ENCODE results near the gene GMIP.

Gene GMIP

DNA sequence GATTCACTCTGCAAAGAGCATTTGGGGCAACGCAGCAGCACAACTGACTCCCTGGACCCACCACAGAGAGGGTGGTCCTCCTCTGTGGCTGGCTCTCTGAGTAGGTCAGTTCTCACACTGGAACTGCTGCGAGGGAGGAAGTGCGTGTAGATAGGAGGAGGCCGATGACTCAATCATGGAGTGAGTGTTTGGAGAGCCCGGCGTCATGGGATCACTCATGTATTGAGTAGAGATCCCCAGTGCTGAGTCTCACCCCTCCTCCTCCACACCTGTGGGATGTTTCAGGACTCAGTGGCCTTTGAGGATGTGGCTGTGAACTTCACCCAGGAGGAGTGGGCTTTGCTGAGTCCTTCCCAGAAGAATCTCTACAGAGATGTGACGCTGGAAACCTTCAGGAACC is 34.1 kb upstream of the GMIP start:
- Histone ChIP-seq H3K4me3 (replicated peaks; ENCODE audit: insufficient read depth, low read length) (no peak overlapping the region), H3K27ac (replicated peaks) (no peak overlapping the region), H3K27me3 (ENCODE audit: insufficient read depth, poor library complexity, severe bottlenecking) (no peaks in the 10 kb centered on the region)
- DNase-seq (ENCODE audit: low read depth in 1 of 2, low spot score in 1 of 2) = no peak
- TF ChIP-seq, protein P1, sequence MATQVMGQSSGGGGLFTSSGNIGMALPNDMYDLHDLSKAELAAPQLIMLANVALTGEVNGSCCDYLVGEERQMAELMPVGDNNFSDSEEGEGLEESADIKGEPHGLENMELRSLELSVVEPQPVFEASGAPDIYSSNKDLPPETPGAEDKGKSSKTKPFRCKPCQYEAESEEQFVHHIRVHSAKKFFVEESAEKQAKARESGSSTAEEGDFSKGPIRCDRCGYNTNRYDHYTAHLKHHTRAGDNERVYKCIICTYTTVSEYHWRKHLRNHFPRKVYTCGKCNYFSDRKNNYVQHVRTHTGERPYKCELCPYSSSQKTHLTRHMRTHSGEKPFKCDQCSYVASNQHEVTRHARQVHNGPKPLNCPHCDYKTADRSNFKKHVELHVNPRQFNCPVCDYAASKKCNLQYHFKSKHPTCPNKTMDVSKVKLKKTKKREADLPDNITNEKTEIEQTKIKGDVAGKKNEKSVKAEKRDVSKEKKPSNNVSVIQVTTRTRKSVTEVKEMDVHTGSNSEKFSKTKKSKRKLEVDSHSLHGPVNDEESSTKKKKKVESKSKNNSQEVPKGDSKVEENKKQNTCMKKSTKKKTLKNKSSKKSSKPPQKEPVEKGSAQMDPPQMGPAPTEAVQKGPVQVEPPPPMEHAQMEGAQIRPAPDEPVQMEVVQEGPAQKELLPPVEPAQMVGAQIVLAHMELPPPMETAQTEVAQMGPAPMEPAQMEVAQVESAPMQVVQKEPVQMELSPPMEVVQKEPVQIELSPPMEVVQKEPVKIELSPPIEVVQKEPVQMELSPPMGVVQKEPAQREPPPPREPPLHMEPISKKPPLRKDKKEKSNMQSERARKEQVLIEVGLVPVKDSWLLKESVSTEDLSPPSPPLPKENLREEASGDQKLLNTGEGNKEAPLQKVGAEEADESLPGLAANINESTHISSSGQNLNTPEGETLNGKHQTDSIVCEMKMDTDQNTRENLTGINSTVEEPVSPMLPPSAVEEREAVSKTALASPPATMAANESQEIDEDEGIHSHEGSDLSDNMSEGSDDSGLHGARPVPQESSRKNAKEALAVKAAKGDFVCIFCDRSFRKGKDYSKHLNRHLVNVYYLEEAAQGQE (IDR thresholded peaks at IDR 0.05; ENCODE audit: insufficient replicate concordance, low read depth) = no peak
- no peak for TF ChIP-seq GABPA (IDR thresholded peaks at IDR 0.05; ENCODE audit: low read depth)
- TF ChIP-seq POLR2AphosphoS5 (IDR thresholded peaks at IDR 0.05; ENCODE audit: low read depth) = no peak
- TF ChIP-seq, protein P2, sequence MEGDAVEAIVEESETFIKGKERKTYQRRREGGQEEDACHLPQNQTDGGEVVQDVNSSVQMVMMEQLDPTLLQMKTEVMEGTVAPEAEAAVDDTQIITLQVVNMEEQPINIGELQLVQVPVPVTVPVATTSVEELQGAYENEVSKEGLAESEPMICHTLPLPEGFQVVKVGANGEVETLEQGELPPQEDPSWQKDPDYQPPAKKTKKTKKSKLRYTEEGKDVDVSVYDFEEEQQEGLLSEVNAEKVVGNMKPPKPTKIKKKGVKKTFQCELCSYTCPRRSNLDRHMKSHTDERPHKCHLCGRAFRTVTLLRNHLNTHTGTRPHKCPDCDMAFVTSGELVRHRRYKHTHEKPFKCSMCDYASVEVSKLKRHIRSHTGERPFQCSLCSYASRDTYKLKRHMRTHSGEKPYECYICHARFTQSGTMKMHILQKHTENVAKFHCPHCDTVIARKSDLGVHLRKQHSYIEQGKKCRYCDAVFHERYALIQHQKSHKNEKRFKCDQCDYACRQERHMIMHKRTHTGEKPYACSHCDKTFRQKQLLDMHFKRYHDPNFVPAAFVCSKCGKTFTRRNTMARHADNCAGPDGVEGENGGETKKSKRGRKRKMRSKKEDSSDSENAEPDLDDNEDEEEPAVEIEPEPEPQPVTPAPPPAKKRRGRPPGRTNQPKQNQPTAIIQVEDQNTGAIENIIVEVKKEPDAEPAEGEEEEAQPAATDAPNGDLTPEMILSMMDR (IDR thresholded peaks at IDR 0.05; ENCODE audit: insufficient read depth, low read length) = no peak
- no peak for TF ChIP-seq SPI1 (IDR thresholded peaks at IDR 0.05; ENCODE audit: borderline replicate concordance, low read depth)

DNA sequence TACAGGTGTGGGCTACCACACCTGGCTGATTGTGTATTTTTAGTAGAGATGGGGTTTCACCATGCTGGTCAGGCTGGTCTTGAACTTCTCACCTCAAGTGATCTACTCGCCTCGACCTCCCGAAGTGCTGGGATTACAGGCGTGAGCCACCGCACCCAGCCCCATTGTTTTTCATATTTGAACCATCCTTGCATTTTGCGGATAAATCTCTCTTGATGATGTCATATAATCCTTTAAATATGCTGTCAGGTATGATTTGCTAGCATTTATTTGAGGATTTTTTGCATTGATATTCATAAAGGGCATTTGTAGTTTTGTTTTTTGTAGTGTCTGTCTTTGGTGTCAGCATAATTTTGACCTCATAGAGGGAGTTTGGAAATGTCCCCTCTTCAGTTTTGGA is 30.9 kb upstream of the GMIP start:
- Histone ChIP-seq H3K27ac (replicated peaks) (no peak overlapping the region), H3K4me3 (replicated peaks; ENCODE audit: insufficient read depth, low read length) (no peak overlapping the region), H3K27me3 (ENCODE audit: insufficient read depth, poor library complexity, severe bottlenecking) (no peaks in the 10 kb centered on the region)
- no peak for DNase-seq (ENCODE audit: low read depth in 1 of 2, low spot score in 1 of 2)
- TF ChIP-seq, protein P1 (IDR thresholded peaks at IDR 0.05; ENCODE audit: insufficient replicate concordance, low read depth) = no peak
- TF ChIP-seq POLR2AphosphoS5 (IDR thresholded peaks at IDR 0.05; ENCODE audit: low read depth) (no peak), SPI1 (IDR thresholded peaks at IDR 0.05; ENCODE audit: borderline replicate concordance, low read depth) (no peak), GABPA (IDR thresholded peaks at IDR 0.05; ENCODE audit: low read depth) (no peak)
- TF ChIP-seq, protein P2 (IDR thresholded peaks at IDR 0.05; ENCODE audit: insufficient read depth, low read length) = no peak

DNA sequence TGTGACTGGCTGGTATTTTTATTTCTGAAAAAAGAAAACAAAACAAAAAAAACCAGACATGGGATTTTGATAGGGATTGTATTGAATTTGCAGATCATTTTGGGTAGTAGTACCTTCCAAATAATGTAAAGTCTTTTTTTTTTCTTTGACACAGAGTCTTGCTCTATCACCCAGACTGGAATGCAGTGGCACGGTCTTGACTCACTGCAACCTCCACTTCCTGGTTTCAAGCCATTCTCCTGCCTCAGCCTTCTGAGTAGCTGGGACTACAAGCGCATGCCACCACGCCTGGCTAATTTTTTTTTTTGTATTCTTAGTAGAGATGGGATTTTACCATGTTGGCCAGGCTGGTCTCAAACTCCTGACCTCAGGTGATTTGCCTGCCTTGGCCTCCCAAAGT is 29.4 kb upstream of the GMIP start:
- Histone ChIP-seq H3K4me3 (replicated peaks; ENCODE audit: insufficient read depth, low read length) (no peak overlapping the region), H3K27ac (replicated peaks) (no peak overlapping the region), H3K27me3 (ENCODE audit: insufficient read depth, poor library complexity, severe bottlenecking) (no peaks in the 10 kb centered on the region)
- no peak for DNase-seq (ENCODE audit: low read depth in 1 of 2, low spot score in 1 of 2)
- TF ChIP-seq SPI1 (IDR thresholded peaks at IDR 0.05; ENCODE audit: borderline replicate concordance, low read depth) (no peak), POLR2AphosphoS5 (IDR thresholded peaks at IDR 0.05; ENCODE audit: low read depth) (no peak), GABPA (IDR thresholded peaks at IDR 0.05; ENCODE audit: low read depth) (no peak)
- TF ChIP-seq, protein P2 (IDR thresholded peaks at IDR 0.05; ENCODE audit: insufficient read depth, low read length) = no peak
- TF ChIP-seq, protein P1 (IDR thresholded peaks at IDR 0.05; ENCODE audit: insufficient replicate concordance, low read depth) = no peak

Data from HL-60 (cell line).